Effector memory CD8-positive, alpha-beta T cell (primary cell): ENCODE data around the gene DDX5.

ENCODE experiments used
- ATAC-seq: fragments of 150-1000 bp; cut with Tn5 transposase; replicated peaks from 2 replicates; pipeline ENCODE4 v1.10.0; 2021; ENCODE audit warnings: mild to moderate bottlenecking, moderate library complexity
- DNase-seq, 3 experiments: peaks; one replicate each; pipeline ENCODE4 v3.0.0; 2021
- H3K27ac Mint-ChIP-seq, 2 donors: one replicate each; pipeline ENCODE4 v1.8.0; 2022; ENCODE audit warnings: mild to moderate bottlenecking in 2 of 2, mixed read lengths in 2 of 2, moderate library complexity in 2 of 2
- H3K27me3 Mint-ChIP-seq, 2 donors: one replicate each; pipeline ENCODE4 v1.8.0; 2022; ENCODE audit warnings: mixed read lengths in 2 of 2
- H3K36me3 Mint-ChIP-seq: one replicate; pipeline ENCODE4 v1.8.0; 2022; ENCODE audit warnings: mild to moderate bottlenecking, moderate library complexity, mixed read lengths; ENCODE audit not compliant: insufficient read depth
- H3K4me1 Mint-ChIP-seq, 2 donors: one replicate each; pipeline ENCODE4 v1.8.0; 2022; ENCODE audit warnings: low read depth in 2 of 2, mixed read lengths in 2 of 2
- H3K4me3 Mint-ChIP-seq, 2 donors: one replicate each; pipeline ENCODE4 v1.8.0; 2022; ENCODE audit warnings: mild to moderate bottlenecking in 2 of 2, mixed read lengths in 2 of 2, moderate library complexity in 2 of 2
- H3K9me3 Mint-ChIP-seq, 2 donors: one replicate each; pipeline ENCODE4 v1.8.0; 2022; ENCODE audit warnings: mixed read lengths in 2 of 2

DDX5 gene

GRCh38 chr17:64504769-64505339 lies 1.2 kb downstream of the DDX5 start:
- H3K27ac Mint-ChIP-seq, result peak overlapping the region; percentile 99
- H3K4me3 Mint-ChIP-seq, result peak overlapping the region; percentile 98 to 99
- no peaks in the 10 kb centered on the region for H3K9me3 Mint-ChIP-seq
- no peaks in the 10 kb centered on the region for H3K27me3 Mint-ChIP-seq
- ATAC-seq, result no peak
- H3K4me1 Mint-ChIP-seq, result peaks cover 47 to 64% of the 10 kb centered on the region in 2 donors
- peaks cover 81% of the 10 kb centered on the region for H3K36me3 Mint-ChIP-seq
- no peak for DNase-seq

GRCh38 chr17:64503821-64504768 lies 2.0 kb downstream of the DDX5 start:
- Mint-ChIP-seq H3K27me3 (no peaks in the 10 kb centered on the region), H3K9me3 (no peaks in the 10 kb centered on the region), H3K36me3 (peaks cover 89% of the 10 kb centered on the region), H3K4me3 (peak overlapping the region; percentile 98 to 99), H3K4me1 (peaks cover 49 to 66% of the 10 kb centered on the region in 2 donors), H3K27ac (peak overlapping the region; percentile 99)
- no peak for ATAC-seq
- no peak for DNase-seq

GRCh38 chr17:64503341-64503740 lies 2.7 kb downstream of the DDX5 start:
- Mint-ChIP-seq H3K4me3 (peak overlapping the region; percentile 98 to 99), H3K4me1 (peaks cover 50 to 70% of the 10 kb centered on the region in 2 donors), H3K36me3 (peaks cover 94% of the 10 kb centered on the region), H3K9me3 (no peaks in the 10 kb centered on the region), H3K27me3 (no peaks in the 10 kb centered on the region), H3K27ac (peak overlapping the region; percentile 99)
- ATAC-seq, result no peak
- no peak for DNase-seq

- no peaks in the 10 kb centered on the region for H3K9me3 Mint-ChIP-seq
- DNase-seq, result no peak
- H3K36me3 Mint-ChIP-seq, result peaks cover 98% of the 10 kb centered on the region
- peaks cover 54 to 73% of the 10 kb centered on the region in 2 donors for H3K4me1 Mint-ChIP-seq
- peak overlapping the region; percentile 98 to 99 for H3K4me3 Mint-ChIP-seq
- ATAC-seq, result no peak
- H3K27ac Mint-ChIP-seq, result peak overlapping the region; percentile 99
- H3K27me3 Mint-ChIP-seq, result no peaks in the 10 kb centered on the region
Measured at GRCh38 chr17:64502809-64503208, 3.3 kb downstream of the DDX5 start.

- Mint-ChIP-seq H3K4me3 (peak overlapping the region; percentile 33 to 98), H3K36me3 (peaks cover 100% of the 10 kb centered on the region)
- ATAC-seq, result no peak
Measured at GRCh38 chr17:64502021-64502420, 4.1 kb downstream of the DDX5 start.

GRCh38 chr17:64500862-64501765 lies 5.0 kb downstream of the DDX5 start:
- Mint-ChIP-seq H3K4me3 (peak overlapping the region; percentile 33 to 98), H3K36me3 (peaks cover 100% of the 10 kb centered on the region), H3K4me1 (peaks cover 62 to 86% of the 10 kb centered on the region in 2 donors), H3K27ac (peak overlapping the region; percentile 92 to 99), H3K9me3 (no peaks in the 10 kb centered on the region), H3K27me3 (no peaks in the 10 kb centered on the region)
- DNase-seq (no peak), ATAC-seq (no peak)

More at GRCh38 chr17:64502021-64502420, 4.1 kb downstream of the DDX5 start:
- Mint-ChIP-seq H3K27me3 (no peaks in the 10 kb centered on the region), H3K4me1 (peaks cover 57 to 77% of the 10 kb centered on the region in 2 donors), H3K9me3 (no peaks in the 10 kb centered on the region), H3K27ac (peak overlapping the region; percentile 29 to 99)
- DNase-seq, result no peak

GRCh38 chr17:64500487-64500859 lies 5.6 kb downstream of the DDX5 start:
- Mint-ChIP-seq H3K27ac (peak overlapping the region; percentile 92 to 99), H3K9me3 (no peaks in the 10 kb centered on the region), H3K36me3 (peaks cover 96% of the 10 kb centered on the region), H3K4me1 (peaks cover 65 to 90% of the 10 kb centered on the region in 2 donors), H3K27me3 (no peaks in the 10 kb centered on the region), H3K4me3 (peak overlapping the region; percentile 33 to 39)
- no peak for ATAC-seq
- no peak for DNase-seq

- DNase-seq (no peak), ATAC-seq (no peak)
- Mint-ChIP-seq H3K4me3 (peak overlapping the region; percentile 33 to 39), H3K4me1 (peaks cover 65 to 92% of the 10 kb centered on the region in 2 donors), H3K27ac (peak overlapping the region; percentile 92 to 99), H3K27me3 (no peaks in the 10 kb centered on the region), H3K9me3 (no peaks in the 10 kb centered on the region), H3K36me3 (peaks cover 91% of the 10 kb centered on the region)
Measured at GRCh38 chr17:64499805-64500486, 6.1 kb downstream of the DDX5 start.

GRCh38 chr17:64498308-64499203 lies 7.5 kb downstream of the DDX5 start:
- ATAC-seq, result no peak
- Mint-ChIP-seq H3K36me3 (peaks cover 77% of the 10 kb centered on the region), H3K4me3 (peak overlapping the region; percentile 96 to 97), H3K9me3 (no peaks in the 10 kb centered on the region), H3K4me1 (peaks cover 68 to 93% of the 10 kb centered on the region in 2 donors), H3K27ac (peak overlapping the region; percentile 92 to 99), H3K27me3 (no peaks in the 10 kb centered on the region)
- DNase-seq, result no peak

GRCh38 chr17:64497565-64498035 lies 8.5 kb downstream of the DDX5 start:
- no peak for DNase-seq
- Mint-ChIP-seq H3K4me1 (peaks cover 60 to 88% of the 10 kb centered on the region in 2 donors), H3K27me3 (no peaks in the 10 kb centered on the region), H3K36me3 (peaks cover 68% of the 10 kb centered on the region), H3K4me3 (peak overlapping the region; percentile 96 to 97), H3K27ac (peak overlapping the region; percentile 92 to 99), H3K9me3 (no peaks in the 10 kb centered on the region)
- ATAC-seq, result peak; percentile 21

GRCh38 chr17:64496786-64497564 lies 9.1 kb downstream of the DDX5 start, which contains the start of gene POLG2:
Gene POLG2, minus strand, starts transcription at chr17:64497054. Its CDS starts 86 bp downstream, at chr17:64496968.
- Mint-ChIP-seq H3K27ac (peak within 1 kb of the TSS; percentile 92 to 99), H3K4me1 (peaks cover 57 to 83% of the 10 kb centered on the region in 2 donors), H3K36me3 (peaks cover 63% of the 10 kb centered on the region), H3K4me3 (peak within 1 kb of the TSS; percentile 96 to 97), H3K9me3 (no peaks in the 10 kb centered on the region), H3K27me3 (no peaks in the 10 kb centered on the region)
- ATAC-seq, result peak; percentile 80
- DNase-seq, result peak; percentile 93 to 95 (median 95)
